IMR-90 (cell line): ENCODE results near the gene TBX4.

Experiments used
- BHLHE40 ChIP-seq: fragments of 150-350 bp; IDR thresholded peaks from 2 replicates; pipeline ENCODE4 v1.6.1; 2016; ENCODE audit warnings: mild to moderate bottlenecking, low read depth, low read length
- CEBPB ChIP-seq: IDR thresholded peaks from 2 replicates; pipeline ENCODE4 v1.6.1; 2012; ENCODE audit warnings: low read depth, low read length, improper control_type of control experiment
- ELK1 ChIP-seq: fragments of 150-350 bp; IDR thresholded peaks from 2 replicates; pipeline ENCODE4 v1.6.1; 2016; ENCODE audit warnings: low read depth, mild to moderate bottlenecking, low read length, moderate library complexity, borderline replicate concordance
- MAZ ChIP-seq: IDR thresholded peaks from 2 replicates; pipeline ENCODE4 v1.6.1; 2012; ENCODE audit warnings: low read depth, mild to moderate bottlenecking, low read length, improper control_type of control experiment, moderate library complexity, borderline replicate concordance
- MXI1 ChIP-seq: IDR thresholded peaks from 2 replicates; pipeline ENCODE4 v1.6.1; 2012; ENCODE audit warnings: low read depth, mild to moderate bottlenecking, low read length, moderate library complexity, borderline replicate concordance
- POLR2A ChIP-seq: IDR thresholded peaks from 2 replicates; pipeline ENCODE4 v1.6.1; 2012; ENCODE audit warnings: mild to moderate bottlenecking, low read depth, low read length
- RAD21 ChIP-seq: IDR thresholded peaks from 2 replicates; pipeline ENCODE4 v1.6.1; 2012; ENCODE audit warnings: low read length, improper control_type of control experiment
- RCOR1 ChIP-seq: IDR thresholded peaks from 2 replicates; pipeline ENCODE4 v1.6.1; 2012; ENCODE audit warnings: mild to moderate bottlenecking, low read length, improper control_type of control experiment; ENCODE audit not compliant: insufficient replicate concordance
- RFX5 ChIP-seq: IDR thresholded peaks from 2 replicates; pipeline ENCODE4 v1.8.0; 2012; ENCODE audit warnings: low read depth, mild to moderate bottlenecking, low read length, moderate library complexity
- SMC3 ChIP-seq: fragments of 150-350 bp; IDR thresholded peaks from 2 replicates; pipeline ENCODE4 v1.6.1; 2016; ENCODE audit warnings: low read depth, mild to moderate bottlenecking, antibody characterized with exemption, low read length, moderate library complexity
- TF ChIP-seq, protein P1 (sequence below): conservative IDR thresholded peaks from 2 replicates; pipeline ENCODE4 v1.5.1; 2012; ENCODE audit warnings: mild to moderate bottlenecking, low read depth, low read length, improper control_type of control experiment

GRCh38 chr17:61502292-61502691, 50.1 kb downstream of the TBX4 start:
- no peak for TF ChIP-seq POLR2A
- TF ChIP-seq, protein P1, sequence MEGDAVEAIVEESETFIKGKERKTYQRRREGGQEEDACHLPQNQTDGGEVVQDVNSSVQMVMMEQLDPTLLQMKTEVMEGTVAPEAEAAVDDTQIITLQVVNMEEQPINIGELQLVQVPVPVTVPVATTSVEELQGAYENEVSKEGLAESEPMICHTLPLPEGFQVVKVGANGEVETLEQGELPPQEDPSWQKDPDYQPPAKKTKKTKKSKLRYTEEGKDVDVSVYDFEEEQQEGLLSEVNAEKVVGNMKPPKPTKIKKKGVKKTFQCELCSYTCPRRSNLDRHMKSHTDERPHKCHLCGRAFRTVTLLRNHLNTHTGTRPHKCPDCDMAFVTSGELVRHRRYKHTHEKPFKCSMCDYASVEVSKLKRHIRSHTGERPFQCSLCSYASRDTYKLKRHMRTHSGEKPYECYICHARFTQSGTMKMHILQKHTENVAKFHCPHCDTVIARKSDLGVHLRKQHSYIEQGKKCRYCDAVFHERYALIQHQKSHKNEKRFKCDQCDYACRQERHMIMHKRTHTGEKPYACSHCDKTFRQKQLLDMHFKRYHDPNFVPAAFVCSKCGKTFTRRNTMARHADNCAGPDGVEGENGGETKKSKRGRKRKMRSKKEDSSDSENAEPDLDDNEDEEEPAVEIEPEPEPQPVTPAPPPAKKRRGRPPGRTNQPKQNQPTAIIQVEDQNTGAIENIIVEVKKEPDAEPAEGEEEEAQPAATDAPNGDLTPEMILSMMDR, result no peak
- TF ChIP-seq RAD21, result no peak
- TF ChIP-seq ELK1, result no peak
- TF ChIP-seq BHLHE40, result no peak
- TF ChIP-seq MAZ, result no peak
- TF ChIP-seq SMC3, result no peak
- no peak for TF ChIP-seq CEBPB
- no peak for TF ChIP-seq RCOR1
- TF ChIP-seq RFX5, result no peak
- no peak for TF ChIP-seq MXI1
